SK-N-SH (cell line): ENCODE measurements around the gene C16orf95. TPM values are rescaled to one million over a fixed set of nuclear protein-coding genes. Genes with fewer than 3 reads are reported as not detected.

Source experiments
- CTCF ChIA-PET: fragments of 300-600, 350-600 bp; formaldehyde crosslinking; extraction: SDS; loops from one replicate; lab custom pipeline; 2021; lab: Yijun Ruan, JAX
- POLR2A ChIA-PET: fragments of 350-600 bp; sonication (Branson Sonifier 250); formaldehyde crosslinking; extraction: SDS; loops from one replicate; lab custom pipeline; 2020; ENCODE audit warnings: antibody characterized with exemption, inconsistent platforms; lab: Yijun Ruan, JAX
- DNase-seq: peaks from one replicate; pipeline ENCODE4 v3.0.0; 2012
- H2AFZ ChIP-seq: fragments of 200-600 bp; sonication (generic); 2 replicates; pipeline ENCODE4 v1.8.1; 2016; ENCODE audit warnings: antibody characterized with exemption, mild to moderate bottlenecking, low read depth
- H3F3A ChIP-seq: fragments of 200-600 bp; sonication (generic); replicated peaks from 2 replicates; pipeline ENCODE3; 2016; ENCODE audit warnings: antibody characterized with exemption, mild to moderate bottlenecking; ENCODE audit not compliant: insufficient read depth
- H3K27ac ChIP-seq, 2 experiments: fragments of 200-500 bp in 1 of 2; fragments of 200-600 bp in 1 of 2; sonication (Bioruptor generic) in 1 of 2; sonication (generic), shearing (Covaris generic) in 1 of 2; 2 replicates each; pipeline versions ENCODE4 v1.5.1 to v1.6.1; 2014 to 2016; ENCODE audit warnings: low read depth in 2 of 2, inconsistent platforms in 1 of 2, low read length in 1 of 2, mild to moderate bottlenecking in 1 of 2, mixed read lengths in 1 of 2
- H3K27me3 ChIP-seq: fragments of 200-600 bp; sonication (generic), shearing (Covaris generic); 2 replicates; pipeline ENCODE4 v1.6.1; 2016; ENCODE audit warnings: mixed run types; ENCODE audit not compliant: insufficient read depth
- H3K36me3 ChIP-seq, 2 experiments: fragments of 200-500 bp in 1 of 2; fragments of 200-600 bp in 1 of 2; sonication (Bioruptor generic) in 1 of 2; sonication (generic) in 1 of 2; replicated peaks in 1 of 2; 2 replicates each; pipeline versions ENCODE3 to v1.5.1; 2014 to 2016; ENCODE audit warnings: low read length in 1 of 2, mild to moderate bottlenecking in 1 of 2; ENCODE audit not compliant: insufficient read depth in 2 of 2, control insufficient read depth in 1 of 2
- H3K4me1 ChIP-seq, 2 experiments: fragments of 200-500 bp in 1 of 2; fragments of 200-600 bp in 1 of 2; sonication (Bioruptor generic) in 1 of 2; sonication (generic), shearing (Covaris generic) in 1 of 2; 2 replicates each; pipeline versions ENCODE4 v1.5.1 to v1.6.1; 2014 to 2016; ENCODE audit warnings: low read depth in 1 of 2, low read length in 1 of 2, mixed run types in 1 of 2; ENCODE audit not compliant: insufficient read depth in 2 of 2, control insufficient read depth in 1 of 2
- H3K4me2 ChIP-seq: fragments of 200-600 bp; sonication (generic), shearing (Covaris generic); 2 replicates; pipeline ENCODE4 v1.6.1; 2017; ENCODE audit warnings: mixed run types
- H3K4me3 ChIP-seq, 2 experiments: fragments of 200-500 bp in 1 of 2; fragments of 200-600 bp in 1 of 2; sonication (Bioruptor generic) in 1 of 2; sonication (generic), shearing (Covaris generic) in 1 of 2; 2 replicates each; pipeline versions ENCODE4 v1.5.1 to v1.8.1; 2014 to 2016; ENCODE audit warnings: low read depth in 2 of 2, inconsistent platforms in 1 of 2, low read length in 1 of 2, mild to moderate bottlenecking in 1 of 2, mixed read lengths in 1 of 2, moderate library complexity in 1 of 2
- H3K79me2 ChIP-seq: fragments of 200-600 bp; sonication (generic); 2 replicates; pipeline ENCODE4 v1.8.1; 2017; ENCODE audit warnings: mild to moderate bottlenecking; ENCODE audit not compliant: insufficient read depth
- H3K9ac ChIP-seq: fragments of 200-600 bp; sonication (generic); 2 replicates; pipeline ENCODE4 v1.6.1; 2017; ENCODE audit warnings: mixed run types
- H3K9me2 ChIP-seq: fragments of 200-600 bp; sonication (generic); 2 replicates; pipeline ENCODE4 v1.6.1; 2017; ENCODE audit warnings: mixed run types
- H3K9me3 ChIP-seq: fragments of 200-600 bp; sonication (generic); 2 replicates; pipeline ENCODE4 v1.6.1; 2017; ENCODE audit warnings: mixed run types, mild to moderate bottlenecking, moderate library complexity
- H4K20me1 ChIP-seq: fragments of 200-600 bp; sonication (generic); 2 replicates; pipeline ENCODE4 v1.6.1; 2017; ENCODE audit warnings: mild to moderate bottlenecking, mixed run types; ENCODE audit not compliant: insufficient read depth
- ELF1 ChIP-seq: IDR thresholded peaks from 2 replicates; pipeline ENCODE4 v1.4.0; 2012
- EP300 ChIP-seq, 2 experiments: IDR thresholded peaks; 2 replicates each; pipeline versions ENCODE4 v1.4.0 to v1.6.1; 2012; ENCODE audit warnings: borderline replicate concordance in 1 of 2, low read depth in 1 of 2, low read length in 1 of 2
- GABPA ChIP-seq: IDR thresholded peaks from 2 replicates; pipeline ENCODE4 v1.4.0; 2012; ENCODE audit warnings: low read depth, mild to moderate bottlenecking
- GATA2 ChIP-seq: sonication (generic); formaldehyde crosslinking; IDR thresholded peaks from 2 replicates; pipeline ENCODE4 v1.5.0; 2020; ENCODE audit warnings: mild to moderate bottlenecking, missing genetic modification reagents
- IRF3 ChIP-seq: fragments of 150-350 bp; IDR thresholded peaks from 2 replicates; pipeline ENCODE4 v1.6.1; 2016; ENCODE audit warnings: mild to moderate bottlenecking, low read depth, low read length
- MAX ChIP-seq: IDR thresholded peaks from 2 replicates; pipeline ENCODE4 v1.4.0; 2012; ENCODE audit warnings: low read depth
- MXI1 ChIP-seq: IDR thresholded peaks from 2 replicates; pipeline ENCODE4 v1.6.1; 2012; ENCODE audit warnings: mild to moderate bottlenecking, low read depth, low read length, improper control_type of control experiment
- NFIC ChIP-seq: IDR thresholded peaks from 2 replicates; pipeline ENCODE4 v1.4.0; 2012; ENCODE audit warnings: borderline replicate concordance
- NRF1 ChIP-seq: IDR thresholded peaks from 2 replicates; pipeline ENCODE4 v1.6.1; 2012; ENCODE audit warnings: low read depth, mild to moderate bottlenecking, low read length
- POLR2AphosphoS5 ChIP-seq: IDR thresholded peaks from 2 replicates; pipeline ENCODE4 v1.6.1; 2012; ENCODE audit warnings: low read depth, low read length
- REST ChIP-seq: IDR thresholded peaks from 2 replicates; pipeline ENCODE4 v1.6.1; 2012; ENCODE audit warnings: mild to moderate bottlenecking, low read depth, low read length, moderate library complexity
- RXRA ChIP-seq: IDR thresholded peaks from 2 replicates; pipeline ENCODE4 v1.4.0; 2012; ENCODE audit warnings: low read depth, mild to moderate bottlenecking, borderline replicate concordance
- SIN3A ChIP-seq: IDR thresholded peaks from 2 replicates; pipeline ENCODE4 v1.6.1; 2012; ENCODE audit warnings: low read depth, mild to moderate bottlenecking, low read length, moderate library complexity, borderline replicate concordance
- TCF12 ChIP-seq: IDR thresholded peaks from 2 replicates; pipeline ENCODE4 v1.4.0; 2012
- YY1 ChIP-seq: IDR thresholded peaks from 2 replicates; pipeline ENCODE4 v1.4.0; 2012; ENCODE audit warnings: low read depth, mild to moderate bottlenecking
- WGBS: methylation state at CpG from one replicate; pipeline ENCODE4 v1.1.6; 2017; ENCODE audit warnings: low lambda C conversion rate; 5-methylcytosine and 5-hydroxymethylcytosine counted together
- polyA plus RNA-seq, 3 experiments: library from polyadenylated mRNA; depleted of rRNA; stranded (reverse); fragments of >200 nt; gene quantifications; 2 replicates each; pipeline ENCODE4 v1.2.3, GENCODE V29; 2012
- TF ChIP-seq, protein P1 (sequence below): IDR thresholded peaks from 2 replicates; pipeline ENCODE4; 2012
- TF ChIP-seq, protein P2 (sequence below): IDR thresholded peaks from 2 replicates; pipeline ENCODE4 v1.4.0; 2012; ENCODE audit warnings: low read depth, borderline replicate concordance

The C16orf95 gene
- polyA plus RNA-seq, 1 of the 3 experiments (the other 2 are of a cell fraction) = 5.0 TPM

GRCh38 chr16:87335625-87336433 lies 18.6 kb upstream of the C16orf95 start:
- no peak overlapping the region for H3K9ac ChIP-seq
- TF ChIP-seq EP300 (IDR thresholded peaks at IDR 0.05; ENCODE audit: borderline replicate concordance in 1 of 2, low read depth in 1 of 2, low read length in 1 of 2) (no peak), MXI1 (no peak), RXRA (no peak), GATA2 (CRISPR knock-in tag) (no peak), ELF1 (no peak), NFIC (no peak), SIN3A (no peak), GABPA (no peak), POLR2AphosphoS5 (no peak), YY1 (no peak), REST (no peak), TCF12 (no peak), MAX (no peak), IRF3 (no peak), NRF1 (no peak)
- TF ChIP-seq, protein P1, sequence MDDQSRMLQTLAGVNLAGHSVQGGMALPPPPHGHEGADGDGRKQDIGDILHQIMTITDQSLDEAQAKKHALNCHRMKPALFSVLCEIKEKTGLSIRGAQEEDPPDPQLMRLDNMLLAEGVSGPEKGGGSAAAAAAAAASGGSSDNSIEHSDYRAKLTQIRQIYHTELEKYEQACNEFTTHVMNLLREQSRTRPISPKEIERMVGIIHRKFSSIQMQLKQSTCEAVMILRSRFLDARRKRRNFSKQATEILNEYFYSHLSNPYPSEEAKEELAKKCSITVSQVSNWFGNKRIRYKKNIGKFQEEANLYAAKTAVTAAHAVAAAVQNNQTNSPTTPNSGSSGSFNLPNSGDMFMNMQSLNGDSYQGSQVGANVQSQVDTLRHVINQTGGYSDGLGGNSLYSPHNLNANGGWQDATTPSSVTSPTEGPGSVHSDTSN = no peak
- TF ChIP-seq, protein P2, sequence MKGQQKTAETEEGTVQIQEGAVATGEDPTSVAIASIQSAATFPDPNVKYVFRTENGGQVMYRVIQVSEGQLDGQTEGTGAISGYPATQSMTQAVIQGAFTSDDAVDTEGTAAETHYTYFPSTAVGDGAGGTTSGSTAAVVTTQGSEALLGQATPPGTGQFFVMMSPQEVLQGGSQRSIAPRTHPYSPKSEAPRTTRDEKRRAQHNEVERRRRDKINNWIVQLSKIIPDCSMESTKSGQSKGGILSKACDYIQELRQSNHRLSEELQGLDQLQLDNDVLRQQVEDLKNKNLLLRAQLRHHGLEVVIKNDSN = no peak
- POLR2A ChIA-PET = no interaction called here
- H3K27ac ChIP-seq = no peak overlapping the region
- no peak overlapping the region for H3K4me3 ChIP-seq
- H3K9me2 ChIP-seq = no peaks in the 10 kb centered on the region
- 0 out of 2 replicates have a peak, but pooled peaks cover 3% of the 10 kb centered on the region for H4K20me1 ChIP-seq
- CTCF ChIA-PET = interaction anchor here (0.9 to 3.6 kb wide), 3 partner anchors 11 to 58 kb away, joined by 3 to 16 read pairs (median 3); no protein-coding TSS in a partner anchor
- peak; percentile 57 for DNase-seq
- H3F3A ChIP-seq = no peaks in the 10 kb centered on the region
- 89% methylated on average over 11 of the region's 19 CpGs for WGBS
- no peak overlapping the region for H2AFZ ChIP-seq
- H3K79me2 ChIP-seq = peaks cover 5% of the 10 kb centered on the region; the same call in 1 of the 2 replicates
- no peak overlapping the region for H3K4me2 ChIP-seq
- H3K27me3 ChIP-seq = no peaks in the 10 kb centered on the region
- H3K36me3 ChIP-seq = peaks cover 0 to 40% of the 10 kb centered on the region in 2 experiments
- H3K9me3 ChIP-seq = no peaks in the 10 kb centered on the region
- peaks cover 0 to 8% of the 10 kb centered on the region in 2 experiments; a peak in 2 of 4 replicates for H3K4me1 ChIP-seq
